Measurements from ENCODE around the gene XKR8. TPM values are rescaled to one million over a fixed set of nuclear protein-coding genes. Genes with fewer than 3 reads are reported as not detected.
A peak's percentile ranks its signal among the peaks of the same experiment; 100 is the strongest.

Gene XKR8
- polyA plus RNA-seq, 1 donor from 2014 or later, result not detected

- Histone ChIP-seq H3K4me2 (ENCODE audit: low read length) (no peak overlapping the region), H3F3A (ENCODE audit: insufficient read depth, low read length, poor library complexity, severe bottlenecking) (no peaks in the 10 kb centered on the region), H3K9ac (ENCODE audit: low read length) (no peak overlapping the region), H3K4me3 (ENCODE audit: low read length) (no peak overlapping the region), H3K27me3 (ENCODE audit: insufficient read depth, low read depth, low read length) (no peaks in the 10 kb centered on the region), H4K20me1 (ENCODE audit: insufficient read depth) (no peaks in the 10 kb centered on the region), H3K36me3 (ENCODE audit: insufficient read depth, low read length) (no peaks in the 10 kb centered on the region), H3K27ac (ENCODE audit: low read length) (peak overlapping the region; percentile 19), H3K9me2 (ENCODE audit: insufficient read depth, low read length) (no peaks in the 10 kb centered on the region), H2AFZ (ENCODE audit: low read depth, low read length) (no peak overlapping the region), H3K79me2 (replicated peaks; ENCODE audit: insufficient read depth, low read length) (no peaks in the 10 kb centered on the region), H3K9me3 (ENCODE audit: low read length) (no peaks in the 10 kb centered on the region)
- TF ChIP-seq TAF1 (IDR thresholded peaks at IDR 0.05; ENCODE audit: low read depth) (no peak), CTCF (IDR thresholded peaks at IDR 0.05; ENCODE audit: poor library complexity, severe bottlenecking) (no peak), MXI1 (conservative IDR thresholded peaks at IDR 0.05; ENCODE audit: poor library complexity, severe bottlenecking) (no peak), EZH2 (IDR thresholded peaks at IDR 0.05; ENCODE audit: borderline replicate concordance, insufficient read depth, low read length, poor library complexity, severe bottlenecking) (no peak), POLR2AphosphoS5 (IDR thresholded peaks at IDR 0.05) (no peak), REST (IDR thresholded peaks at IDR 0.05; ENCODE audit: borderline replicate concordance) (no peak), RAD21 (conservative IDR thresholded peaks at IDR 0.05) (no peak), EP300 (conservative IDR thresholded peaks at IDR 0.05; ENCODE audit: poor library complexity, severe bottlenecking) (no peak), SMC3 (conservative IDR thresholded peaks at IDR 0.05; ENCODE audit: poor library complexity) (no peak)
These were observed 20.6 kb downstream of the XKR8 start for GRCh38 chr1:27980216-27980845.

- Histone ChIP-seq H3K79me2 (replicated peaks; ENCODE audit: insufficient read depth, low read length) (no peaks in the 10 kb centered on the region), H3K9me3 (ENCODE audit: low read length) (no peaks in the 10 kb centered on the region), H3K4me3 (ENCODE audit: low read length) (no peak overlapping the region), H4K20me1 (ENCODE audit: insufficient read depth) (no peaks in the 10 kb centered on the region), H3F3A (ENCODE audit: insufficient read depth, low read length, poor library complexity, severe bottlenecking) (no peaks in the 10 kb centered on the region), H3K27ac (ENCODE audit: low read length) (peak overlapping the region; percentile 68), H3K4me2 (ENCODE audit: low read length) (no peak overlapping the region), H3K36me3 (ENCODE audit: insufficient read depth, low read length) (no peaks in the 10 kb centered on the region), H3K9ac (ENCODE audit: low read length) (peak overlapping the region; percentile 40), H3K9me2 (ENCODE audit: insufficient read depth, low read length) (no peaks in the 10 kb centered on the region), H3K27me3 (ENCODE audit: insufficient read depth, low read depth, low read length) (no peaks in the 10 kb centered on the region), H2AFZ (ENCODE audit: low read depth, low read length) (no peak overlapping the region)
- no peak for TF ChIP-seq REST (IDR thresholded peaks at IDR 0.05; ENCODE audit: borderline replicate concordance)
- TF ChIP-seq POLR2AphosphoS5 (IDR thresholded peaks at IDR 0.05), result no peak
- no peak for TF ChIP-seq MXI1 (conservative IDR thresholded peaks at IDR 0.05; ENCODE audit: poor library complexity, severe bottlenecking)
- no peak for TF ChIP-seq RAD21 (conservative IDR thresholded peaks at IDR 0.05)
- no peak for TF ChIP-seq EZH2 (IDR thresholded peaks at IDR 0.05; ENCODE audit: borderline replicate concordance, insufficient read depth, low read length, poor library complexity, severe bottlenecking)
- no peak for TF ChIP-seq SMC3 (conservative IDR thresholded peaks at IDR 0.05; ENCODE audit: poor library complexity)
- TF ChIP-seq TAF1 (IDR thresholded peaks at IDR 0.05; ENCODE audit: low read depth), result no peak
- TF ChIP-seq EP300 (conservative IDR thresholded peaks at IDR 0.05; ENCODE audit: poor library complexity, severe bottlenecking), result no peak
- TF ChIP-seq CTCF (IDR thresholded peaks at IDR 0.05; ENCODE audit: poor library complexity, severe bottlenecking), result no peak
These were observed 21.4 kb downstream of the XKR8 start for GRCh38 chr1:27981145-27981544.
